Progenitor cell of endocrine pancreas (in vitro differentiated cells): ENCODE data around the gene RBM5. TPM values are rescaled to one million over a fixed set of nuclear protein-coding genes. Genes with fewer than 3 reads are reported as not detected.

Source experiments
- DNase-seq: peaks from one replicate; pipeline ENCODE4 v3.0.0; 2021; ENCODE audit warnings: low spot score; ENCODE audit not compliant: unreplicated experiment
- H3K27ac Mint-ChIP-seq: 2 replicates; pipeline ENCODE4 v1.8.0; 2021; ENCODE audit warnings: mild to moderate bottlenecking, moderate library complexity, mixed read lengths
- H3K27me3 Mint-ChIP-seq: 2 replicates; pipeline ENCODE4 v1.8.0; 2021; ENCODE audit warnings: mixed read lengths
- H3K36me3 Mint-ChIP-seq: 2 replicates; pipeline ENCODE4 v1.8.0; 2022; ENCODE audit warnings: mixed read lengths; ENCODE audit not compliant: insufficient read depth
- H3K4me1 Mint-ChIP-seq: 2 replicates; pipeline ENCODE4 v1.8.0; 2021; ENCODE audit warnings: low read depth, mixed read lengths
- H3K4me3 Mint-ChIP-seq: 2 replicates; pipeline ENCODE4 v1.8.0; 2021; ENCODE audit warnings: low read depth, mild to moderate bottlenecking, moderate library complexity, mixed read lengths
- H3K9me3 Mint-ChIP-seq: 2 replicates; pipeline ENCODE4 v1.8.0; 2021; ENCODE audit warnings: low read depth, mixed read lengths
- CTCF ChIP-seq: fragments of 200-600 bp; sonication (generic); IDR thresholded peaks from one replicate; pipeline ENCODE4 v1.5.0; 2021; ENCODE audit warnings: antibody characterized with exemption, mild to moderate bottlenecking; ENCODE audit not compliant: unreplicated experiment
- total RNA-seq: library from RNA; stranded (reverse); gene quantifications from 2 replicates; pipeline ENCODE4 v1.2.1, GENCODE V29; 2021

RBM5 gene
- total RNA-seq, 1 donor from 2014 or later: 322 TPM

DNA sequence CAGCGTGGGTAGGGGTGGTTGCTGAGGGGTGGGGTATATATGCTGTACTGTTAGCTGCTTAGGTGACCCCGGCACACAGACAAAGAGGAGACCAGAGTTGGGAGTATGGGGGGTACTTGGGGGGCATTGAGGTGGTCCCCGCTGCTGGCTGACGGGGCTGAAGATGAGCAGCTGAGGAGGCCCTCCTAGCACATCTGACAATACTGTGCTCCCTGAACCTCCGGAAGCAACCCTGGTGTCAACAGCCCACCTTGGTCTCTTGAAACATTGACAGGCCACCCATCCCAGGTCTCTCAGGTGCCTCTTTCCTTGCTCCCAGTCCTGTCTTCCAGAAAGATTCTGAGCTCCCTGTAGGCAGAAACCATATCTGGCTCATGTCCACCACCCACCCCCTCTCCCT lies 47.2 kb downstream of the RBM5 start:
- peaks cover 9% of the 10 kb centered on the region for H3K27me3 Mint-ChIP-seq
- H3K4me3 Mint-ChIP-seq: no peak overlapping the region
- DNase-seq: no peak
- no peak for TF ChIP-seq CTCF
- H3K36me3 Mint-ChIP-seq: no peaks in the 10 kb centered on the region
- no peaks in the 10 kb centered on the region for H3K9me3 Mint-ChIP-seq
- H3K4me1 Mint-ChIP-seq: peaks cover 15% of the 10 kb centered on the region
- H3K27ac Mint-ChIP-seq: no peak overlapping the region

- no peak for TF ChIP-seq CTCF
- peaks cover 9% of the 10 kb centered on the region for H3K27me3 Mint-ChIP-seq
- DNase-seq: no peak
- H3K36me3 Mint-ChIP-seq: no peaks in the 10 kb centered on the region
- H3K9me3 Mint-ChIP-seq: no peaks in the 10 kb centered on the region
- peaks cover 15% of the 10 kb centered on the region for H3K4me1 Mint-ChIP-seq
- H3K4me3 Mint-ChIP-seq: no peak overlapping the region
- H3K27ac Mint-ChIP-seq: no peak overlapping the region
Measured at GRCh38 chr3:50136714-50137405, 48.1 kb downstream of the RBM5 start.

DNA sequence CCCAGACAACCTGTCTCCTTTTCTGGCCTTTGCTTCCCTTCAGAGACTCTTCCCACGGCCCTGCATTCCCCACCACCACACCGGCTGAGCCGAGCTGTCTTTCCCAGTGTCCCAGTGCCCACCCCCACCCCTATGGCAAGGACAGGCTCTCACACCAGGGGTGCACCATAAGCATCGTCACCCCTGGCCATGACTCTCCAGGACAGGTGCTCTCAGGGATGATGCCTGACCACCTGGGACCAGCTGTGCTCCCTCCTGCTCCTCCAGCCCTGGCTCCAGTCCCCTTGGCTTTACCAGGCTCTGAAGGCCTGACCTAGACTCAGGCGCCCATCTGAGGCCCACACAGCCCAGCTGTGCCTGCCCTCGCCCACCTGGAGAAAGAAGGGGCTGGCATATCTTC lies 48.8 kb downstream of the RBM5 start:
- Mint-ChIP-seq H3K36me3 (no peaks in the 10 kb centered on the region), H3K4me1 (peaks cover 15% of the 10 kb centered on the region), H3K27ac (no peak overlapping the region), H3K4me3 (no peak overlapping the region), H3K27me3 (peaks cover 13% of the 10 kb centered on the region), H3K9me3 (no peaks in the 10 kb centered on the region)
- no peak for DNase-seq
- no peak for TF ChIP-seq CTCF

DNA sequence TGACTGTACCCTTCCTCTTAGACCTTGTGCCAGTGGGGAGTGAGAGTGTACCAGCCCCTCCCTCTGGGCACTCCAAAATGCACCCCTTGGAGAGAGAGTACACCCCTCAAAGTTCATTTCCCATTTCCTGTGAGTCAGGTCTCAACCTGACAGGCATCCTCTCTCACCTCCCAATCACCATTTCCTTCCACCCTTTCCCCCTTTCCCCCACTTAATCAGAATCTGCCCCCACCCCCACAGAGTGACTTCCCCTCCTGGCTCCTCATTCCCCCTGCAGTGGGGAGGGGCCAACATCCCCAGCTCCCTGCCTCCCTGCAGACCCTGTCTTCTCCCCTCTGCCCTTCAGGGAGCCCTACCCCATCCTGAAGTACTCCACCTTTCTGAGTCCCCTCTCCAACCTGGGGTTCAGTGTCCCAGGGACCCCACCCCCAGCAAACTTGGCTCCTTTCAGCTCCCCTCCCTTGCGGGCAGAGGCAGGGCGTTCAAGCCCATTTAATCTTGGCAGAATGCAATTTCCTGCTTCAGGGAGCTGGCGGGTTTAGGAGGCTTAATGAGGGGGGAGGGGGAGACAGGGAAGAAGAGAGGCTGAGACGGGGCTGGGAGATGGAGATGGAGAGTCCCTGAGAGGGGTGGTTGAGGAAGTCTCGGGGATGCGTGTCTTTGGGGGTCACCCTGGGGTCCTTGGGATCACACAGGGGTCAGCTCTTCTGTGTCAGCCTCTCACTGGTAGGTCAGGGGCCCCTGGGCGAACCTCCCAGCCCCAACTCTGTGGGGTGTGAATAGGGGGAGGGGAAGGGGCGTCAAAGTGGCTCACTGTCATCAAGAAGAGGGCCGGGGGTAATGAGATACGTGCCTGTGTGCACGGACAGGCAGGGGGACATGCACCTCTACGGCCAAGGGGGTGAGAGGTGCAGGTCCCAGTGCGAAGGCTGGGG lies 49.8 kb downstream of the RBM5 start:
- H3K4me1 Mint-ChIP-seq: peaks cover 15% of the 10 kb centered on the region

More for the DNA sequence above, 49.8 kb downstream of the RBM5 start:
- Mint-ChIP-seq H3K27ac (no peak overlapping the region), H3K9me3 (no peaks in the 10 kb centered on the region), H3K36me3 (no peaks in the 10 kb centered on the region), H3K4me3 (no peak overlapping the region), H3K27me3 (peaks cover 13% of the 10 kb centered on the region)
- no peak for TF ChIP-seq CTCF
- no peak for DNase-seq
